ENCODE data around the gene SKIDA1.

The SKIDA1 gene

DNA sequence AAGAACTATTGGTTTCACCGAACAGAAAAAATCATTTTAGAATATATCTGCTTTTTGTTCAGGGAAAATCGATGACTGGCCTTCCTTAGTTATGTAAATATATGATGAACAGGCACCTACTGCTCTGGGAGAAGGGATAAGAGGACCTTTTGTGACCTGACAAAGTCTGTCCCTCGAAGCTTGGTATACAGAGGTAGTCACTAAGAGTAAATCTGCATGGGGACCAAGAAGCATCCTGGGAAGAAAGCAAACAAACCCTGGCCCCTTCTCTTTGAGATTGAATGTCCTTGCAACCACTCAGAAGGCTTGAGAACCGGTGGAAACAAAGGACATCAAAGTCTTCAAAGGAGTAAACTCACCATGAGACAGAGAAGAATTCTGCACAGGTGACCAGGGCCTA is 52.3 kb downstream of the SKIDA1 start:
- CTCF ChIA-PET = interaction anchor here (0.6 kb wide), 1 partner anchor 10 kb away, joined by 3 read pairs; no protein-coding TSS in a partner anchor
- Histone ChIP-seq H3K9me3 (ENCODE audit: control insufficient read depth, insufficient read depth, low read depth, low read length) (no peaks in the 10 kb centered on the region), H3K27ac (ENCODE audit: extremely low read depth, low read depth, low read length) (no peak overlapping the region), H3K4me3 (ENCODE audit: low read depth, low read length) (no peak overlapping the region), H3K36me3 (ENCODE audit: control insufficient read depth in 2 of 2, insufficient read depth in 1 of 2, low read length in 2 of 2) (no peaks in the 10 kb centered on the region), H3K4me1 (ENCODE audit: control insufficient read depth, insufficient read depth, low read length) (no peaks in the 10 kb centered on the region)
- no peak for TF ChIP-seq ZNF292 (tag by site-specific recombination; IDR thresholded peaks at IDR 0.05; ENCODE audit: borderline replicate concordance, low read depth)
- TF ChIP-seq, protein P1, sequence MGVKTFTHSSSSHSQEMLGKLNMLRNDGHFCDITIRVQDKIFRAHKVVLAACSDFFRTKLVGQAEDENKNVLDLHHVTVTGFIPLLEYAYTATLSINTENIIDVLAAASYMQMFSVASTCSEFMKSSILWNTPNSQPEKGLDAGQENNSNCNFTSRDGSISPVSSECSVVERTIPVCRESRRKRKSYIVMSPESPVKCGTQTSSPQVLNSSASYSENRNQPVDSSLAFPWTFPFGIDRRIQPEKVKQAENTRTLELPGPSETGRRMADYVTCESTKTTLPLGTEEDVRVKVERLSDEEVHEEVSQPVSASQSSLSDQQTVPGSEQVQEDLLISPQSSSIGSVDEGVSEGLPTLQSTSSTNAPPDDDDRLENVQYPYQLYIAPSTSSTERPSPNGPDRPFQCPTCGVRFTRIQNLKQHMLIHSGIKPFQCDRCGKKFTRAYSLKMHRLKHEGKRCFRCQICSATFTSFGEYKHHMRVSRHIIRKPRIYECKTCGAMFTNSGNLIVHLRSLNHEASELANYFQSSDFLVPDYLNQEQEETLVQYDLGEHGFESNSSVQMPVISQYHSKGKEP (tag by site-specific recombination; IDR thresholded peaks at IDR 0.05) = no peak
- TF ChIP-seq, protein P2, sequence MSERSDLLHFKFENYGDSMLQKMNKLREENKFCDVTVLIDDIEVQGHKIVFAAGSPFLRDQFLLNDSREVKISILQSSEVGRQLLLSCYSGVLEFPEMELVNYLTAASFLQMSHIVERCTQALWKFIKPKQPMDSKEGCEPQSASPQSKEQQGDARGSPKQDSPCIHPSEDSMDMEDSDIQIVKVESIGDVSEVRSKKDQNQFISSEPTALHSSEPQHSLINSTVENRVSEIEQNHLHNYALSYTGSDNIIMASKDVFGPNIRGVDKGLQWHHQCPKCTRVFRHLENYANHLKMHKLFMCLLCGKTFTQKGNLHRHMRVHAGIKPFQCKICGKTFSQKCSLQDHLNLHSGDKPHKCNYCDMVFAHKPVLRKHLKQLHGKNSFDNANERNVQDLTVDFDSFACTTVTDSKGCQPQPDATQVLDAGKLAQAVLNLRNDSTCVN (tag by site-specific recombination; optimal IDR thresholded peaks at IDR 0.05) = no peak
- no peak for TF ChIP-seq OSR2 (tag by site-specific recombination; IDR thresholded peaks at IDR 0.05)
- TF ChIP-seq ZNF132 (tag by site-specific recombination; IDR thresholded peaks at IDR 0.05; ENCODE audit: borderline replicate concordance) = no peak
- no peak for TF ChIP-seq ZNF311 (tag by site-specific recombination; IDR thresholded peaks at IDR 0.05; ENCODE audit: borderline replicate concordance)
- TF ChIP-seq ZNF266 (tag by site-specific recombination; IDR thresholded peaks at IDR 0.05; ENCODE audit: low read depth) = no peak
- no peak for TF ChIP-seq KLF16 (tag by site-specific recombination; IDR thresholded peaks at IDR 0.05)
- TF ChIP-seq OVOL3 (tag by site-specific recombination; IDR thresholded peaks at IDR 0.05) = no peak
- TF ChIP-seq RBAK (tag by site-specific recombination; IDR thresholded peaks at IDR 0.05) = no peak
- TF ChIP-seq ZFP3 (tag by site-specific recombination; IDR thresholded peaks at IDR 0.05; ENCODE audit: low read depth) = no peak
- TF ChIP-seq, protein P3, sequence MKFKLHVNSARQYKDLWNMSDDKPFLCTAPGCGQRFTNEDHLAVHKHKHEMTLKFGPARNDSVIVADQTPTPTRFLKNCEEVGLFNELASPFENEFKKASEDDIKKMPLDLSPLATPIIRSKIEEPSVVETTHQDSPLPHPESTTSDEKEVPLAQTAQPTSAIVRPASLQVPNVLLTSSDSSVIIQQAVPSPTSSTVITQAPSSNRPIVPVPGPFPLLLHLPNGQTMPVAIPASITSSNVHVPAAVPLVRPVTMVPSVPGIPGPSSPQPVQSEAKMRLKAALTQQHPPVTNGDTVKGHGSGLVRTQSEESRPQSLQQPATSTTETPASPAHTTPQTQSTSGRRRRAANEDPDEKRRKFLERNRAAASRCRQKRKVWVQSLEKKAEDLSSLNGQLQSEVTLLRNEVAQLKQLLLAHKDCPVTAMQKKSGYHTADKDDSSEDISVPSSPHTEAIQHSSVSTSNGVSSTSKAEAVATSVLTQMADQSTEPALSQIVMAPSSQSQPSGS (tag by site-specific recombination; IDR thresholded peaks at IDR 0.05; ENCODE audit: low read depth) = no peak
- POLR2A ChIA-PET = interaction anchor here (0.6 kb wide), 1 partner anchor 164 kb away, joined by 5 read pairs; no protein-coding TSS in a partner anchor

DNA sequence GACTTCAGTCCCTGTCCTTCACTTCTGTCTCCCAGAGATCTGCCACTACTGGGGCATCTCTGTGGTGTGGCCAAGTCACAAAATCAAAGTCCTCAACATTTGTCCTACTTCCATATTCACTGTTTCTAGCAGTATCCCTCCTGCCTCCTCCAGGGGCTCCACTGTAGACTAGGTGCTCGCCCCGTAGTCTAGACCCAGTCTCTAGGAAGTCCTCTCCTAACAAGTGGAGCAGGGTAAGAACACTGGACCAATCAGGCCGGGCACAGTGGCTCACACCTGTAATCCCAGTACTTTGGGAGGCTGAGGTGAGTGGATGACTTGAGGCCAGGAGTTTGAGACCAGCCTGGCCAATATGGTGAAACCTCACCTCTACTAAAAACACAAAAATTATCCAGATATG is 57.4 kb downstream of the SKIDA1 start:
- Histone ChIP-seq H3K9me3 (ENCODE audit: control insufficient read depth, insufficient read depth, low read depth, low read length) (no peaks in the 10 kb centered on the region), H3K27ac (ENCODE audit: extremely low read depth, low read depth, low read length) (no peak overlapping the region), H3K4me3 (ENCODE audit: low read depth, low read length) (no peak overlapping the region), H3K4me1 (ENCODE audit: control insufficient read depth, insufficient read depth, low read length) (no peaks in the 10 kb centered on the region), H3K36me3 (ENCODE audit: control insufficient read depth in 2 of 2, insufficient read depth in 1 of 2, low read length in 2 of 2) (no peaks in the 10 kb centered on the region)
- TF ChIP-seq, protein P4, sequence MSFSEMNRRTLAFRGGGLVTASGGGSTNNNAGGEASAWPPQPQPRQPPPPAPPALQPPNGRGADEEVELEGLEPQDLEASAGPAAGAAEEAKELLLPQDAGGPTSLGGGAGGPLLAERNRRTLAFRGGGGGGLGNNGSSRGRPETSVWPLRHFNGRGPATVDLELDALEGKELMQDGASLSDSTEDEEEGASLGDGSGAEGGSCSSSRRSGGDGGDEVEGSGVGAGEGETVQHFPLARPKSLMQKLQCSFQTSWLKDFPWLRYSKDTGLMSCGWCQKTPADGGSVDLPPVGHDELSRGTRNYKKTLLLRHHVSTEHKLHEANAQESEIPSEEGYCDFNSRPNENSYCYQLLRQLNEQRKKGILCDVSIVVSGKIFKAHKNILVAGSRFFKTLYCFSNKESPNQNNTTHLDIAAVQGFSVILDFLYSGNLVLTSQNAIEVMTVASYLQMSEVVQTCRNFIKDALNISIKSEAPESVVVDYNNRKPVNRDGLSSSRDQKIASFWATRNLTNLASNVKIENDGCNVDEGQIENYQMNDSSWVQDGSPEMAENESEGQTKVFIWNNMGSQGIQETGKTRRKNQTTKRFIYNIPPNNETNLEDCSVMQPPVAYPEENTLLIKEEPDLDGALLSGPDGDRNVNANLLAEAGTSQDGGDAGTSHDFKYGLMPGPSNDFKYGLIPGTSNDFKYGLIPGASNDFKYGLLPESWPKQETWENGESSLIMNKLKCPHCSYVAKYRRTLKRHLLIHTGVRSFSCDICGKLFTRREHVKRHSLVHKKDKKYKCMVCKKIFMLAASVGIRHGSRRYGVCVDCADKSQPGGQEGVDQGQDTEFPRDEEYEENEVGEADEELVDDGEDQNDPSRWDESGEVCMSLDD (tag by site-specific recombination; IDR thresholded peaks at IDR 0.05) = no peak
- no peak for TF ChIP-seq HOXA7 (CRISPR knock-in tag; IDR thresholded peaks at IDR 0.05; ENCODE audit: borderline replicate concordance)
- no peak for TF ChIP-seq ZNF664 (tag by site-specific recombination; IDR thresholded peaks at IDR 0.05)
- no peak for TF ChIP-seq GLIS1 (tag by site-specific recombination; IDR thresholded peaks at IDR 0.05)
- no peak for TF ChIP-seq ZNF202 (tag by site-specific recombination; IDR thresholded peaks at IDR 0.05; ENCODE audit: borderline replicate concordance)
- no peak for TF ChIP-seq SALL2 (tag by site-specific recombination; IDR thresholded peaks at IDR 0.05; ENCODE audit: borderline replicate concordance)
- TF ChIP-seq ZNF76 (tag by site-specific recombination; IDR thresholded peaks at IDR 0.05; ENCODE audit: borderline replicate concordance, low read depth) = no peak
- TF ChIP-seq ZBTB48 (tag by site-specific recombination; IDR thresholded peaks at IDR 0.05) = no peak
- TF ChIP-seq ZNF274 (IDR thresholded peaks at IDR 0.05; ENCODE audit: low read length) = no peak
- no peak for TF ChIP-seq ZNF274 (tag by site-specific recombination; IDR thresholded peaks at IDR 0.05; ENCODE audit: borderline replicate concordance)
- no peak for TF ChIP-seq MYNN (tag by site-specific recombination; IDR thresholded peaks at IDR 0.05; ENCODE audit: borderline replicate concordance)
- TF ChIP-seq BCL11B (tag by site-specific recombination; IDR thresholded peaks at IDR 0.05; ENCODE audit: low read depth) = no peak
- no peak for TF ChIP-seq EGR2 (tag by site-specific recombination; IDR thresholded peaks at IDR 0.05; ENCODE audit: low read depth)
- CTCF ChIA-PET = no interaction called here
- POLR2A ChIA-PET = interaction anchor here (0.6 kb wide), 1 partner anchor 15 kb away, joined by 6 read pairs; no protein-coding TSS in a partner anchor
